NCI-H1105 (cell line): ENCODE data around the gene PTRHD1.
"Not testable (repeated sequence)": the region's sequence is repeated elsewhere in the genome, so short reads cannot be mapped to it uniquely, and the experiment has no call there.

Experiments
- DNase-seq: peaks from one replicate; lab custom pipeline; 2025; lab: John Stamatoyannopoulos, UW

PTRHD1 gene

GRCh38 chr2:24809316-24810007 lies 16.3 kb upstream of the PTRHD1 start:
- no peak for DNase-seq

- no peak for DNase-seq
These were observed 13.5 kb upstream of the PTRHD1 start for GRCh38 chr2:24806661-24807036.

- DNase-seq, result not testable (repeated sequence)
These were observed 12.8 kb upstream of the PTRHD1 start for GRCh38 chr2:24805811-24806660.

GRCh38 chr2:24800487-24800886 lies 7.3 kb upstream of the PTRHD1 start:
- not testable (repeated sequence) for DNase-seq

- DNase-seq, result no peak
These were observed 4.5 kb upstream of the PTRHD1 start for GRCh38 chr2:24797644-24798043.

GRCh38 chr2:24793761-24794435 lies 707 bp upstream of the PTRHD1 start:
- peak; percentile 23 for DNase-seq

GRCh38 chr2:24792542-24792873 lies 683 bp downstream of the PTRHD1 start:
- DNase-seq, result no peak

- no peak for DNase-seq
These were observed 1.7 kb downstream of the PTRHD1 start for GRCh38 chr2:24791452-24791851.

- DNase-seq, result no peak
These were observed 4.4 kb downstream of the PTRHD1 start for GRCh38 chr2:24788816-24789215.

GRCh38 chr2:24787532-24787931 lies 5.7 kb downstream of the PTRHD1 start:
- no peak for DNase-seq

GRCh38 chr2:24785671-24786321 lies 7.4 kb downstream of the PTRHD1 start:
- peak; percentile 10 for DNase-seq

GRCh38 chr2:24783641-24784040 lies 9.6 kb downstream of the PTRHD1 start:
- no peak for DNase-seq

- no peak for DNase-seq
These were observed 14.1 kb downstream of the PTRHD1 start for GRCh38 chr2:24779116-24779515.

- DNase-seq, result no peak
These were observed 18.8 kb downstream of the PTRHD1 start for GRCh38 chr2:24774373-24774772.

- DNase-seq, result no peak
These were observed 21.2 kb downstream of the PTRHD1 start for GRCh38 chr2:24771764-24772586.

- no peak for DNase-seq
These were observed 22.1 kb downstream of the PTRHD1 start for GRCh38 chr2:24771061-24771460.

GRCh38 chr2:24768601-24769000 lies 24.6 kb downstream of the PTRHD1 start:
- no peak for DNase-seq

- no peak for DNase-seq
These were observed 25.2 kb downstream of the PTRHD1 start for GRCh38 chr2:24768013-24768412.

- no peak for DNase-seq
These were observed 26.6 kb downstream of the PTRHD1 start for GRCh38 chr2:24766609-24767008.

- DNase-seq, result no peak
These were observed 29.3 kb downstream of the PTRHD1 start for GRCh38 chr2:24763843-24764242.

- no peak for DNase-seq
These were observed 30.7 kb downstream of the PTRHD1 start for GRCh38 chr2:24762518-24762917.

GRCh38 chr2:24761866-24762265 lies 31.3 kb downstream of the PTRHD1 start:
- DNase-seq, result no peak
